Measurements from ENCODE around the gene VSX1. TPM values are rescaled to one million over a fixed set of nuclear protein-coding genes. Genes with fewer than 3 reads are reported as not detected.

Gene VSX1
- total RNA-seq, 1 donor from 2014 or later = not detected

DNA sequence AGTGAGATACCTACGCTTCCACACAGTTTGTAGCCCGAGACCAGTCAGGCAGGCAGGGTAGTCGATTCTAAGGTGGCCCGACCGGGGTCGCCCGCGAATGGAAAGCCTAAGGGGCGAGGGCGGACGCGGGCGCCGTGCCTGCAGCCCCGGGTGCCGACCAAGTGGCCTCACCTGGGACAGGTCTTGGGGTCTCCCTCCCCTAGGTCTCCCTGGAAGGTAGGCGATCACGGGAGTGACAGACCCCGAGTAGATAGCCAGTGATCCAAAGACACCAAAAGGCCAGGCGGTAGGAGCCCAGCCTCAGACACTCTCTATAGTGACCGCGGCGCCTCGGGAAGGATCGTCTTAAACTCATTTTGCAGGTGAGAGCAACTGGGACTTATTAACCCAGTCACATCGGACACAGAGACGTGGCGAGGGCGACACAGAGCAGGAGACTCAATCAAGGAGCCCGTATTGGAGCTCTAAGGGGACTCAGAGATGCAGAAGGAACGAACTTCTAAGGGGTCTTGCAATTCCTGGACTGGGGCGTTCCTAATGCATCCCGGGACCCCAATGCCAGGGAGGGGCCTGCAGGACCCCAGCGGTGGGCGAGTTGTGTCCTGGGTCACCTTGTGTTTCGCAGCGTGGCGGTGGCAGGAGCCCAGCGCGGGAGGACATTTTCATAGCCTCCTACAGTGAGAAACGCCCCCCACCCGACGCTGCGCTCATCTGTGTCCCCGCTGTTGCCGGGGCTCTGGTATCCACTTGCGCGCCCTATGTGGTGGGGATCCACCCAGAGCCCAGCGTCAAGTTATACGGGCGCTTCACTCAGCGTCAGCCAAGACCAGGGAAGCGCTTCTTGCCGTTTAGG is 2.1 kb upstream of the VSX1 start:
- no peak overlapping the region for H3K27ac Mint-ChIP-seq
- peak overlapping the region; percentile 23 for H3K4me3 Mint-ChIP-seq (ENCODE audit: low read depth)
- H3K27me3 Mint-ChIP-seq (ENCODE audit: low read depth) = peaks cover 69% of the 10 kb centered on the region
- no peaks in the 10 kb centered on the region for H3K9me3 Mint-ChIP-seq
- no peaks in the 10 kb centered on the region for H3K36me3 Mint-ChIP-seq (ENCODE audit: low read depth)
- no peak for DNase-seq (ENCODE audit: low spot score)
- peaks cover 6% of the 10 kb centered on the region for H3K4me1 Mint-ChIP-seq (ENCODE audit: low read depth)
- intact Hi-C loops (cut with micrococcal nuclease) = loop anchor here (1.0 kb wide), 1 partner anchor 95 kb away; no protein-coding TSS in a partner anchor

GRCh38 chr20:25083141-25083772 is 1.3 kb upstream of the VSX1 start:
- H3K4me1 Mint-ChIP-seq (ENCODE audit: low read depth) = peaks cover 6% of the 10 kb centered on the region
- peak overlapping the region; percentile 3 for H3K4me3 Mint-ChIP-seq (ENCODE audit: low read depth)
- peaks cover 76% of the 10 kb centered on the region for H3K27me3 Mint-ChIP-seq (ENCODE audit: low read depth)
- H3K36me3 Mint-ChIP-seq (ENCODE audit: low read depth) = no peaks in the 10 kb centered on the region
- no peak overlapping the region for H3K27ac Mint-ChIP-seq
- intact Hi-C loops (cut with micrococcal nuclease) = loop anchor here (1.0 kb wide), 1 partner anchor 96 kb away; no protein-coding TSS in a partner anchor
- H3K9me3 Mint-ChIP-seq = no peaks in the 10 kb centered on the region
- no peak for DNase-seq (ENCODE audit: low spot score)

GRCh38 chr20:25082498-25082873 is 545 bp upstream of the VSX1 start:
- no peak for DNase-seq (ENCODE audit: low spot score)
- Mint-ChIP-seq H3K27me3 (ENCODE audit: low read depth) (peaks cover 84% of the 10 kb centered on the region), H3K36me3 (ENCODE audit: low read depth) (no peaks in the 10 kb centered on the region), H3K27ac (no peak overlapping the region), H3K9me3 (no peaks in the 10 kb centered on the region), H3K4me1 (ENCODE audit: low read depth) (peaks cover 6% of the 10 kb centered on the region), H3K4me3 (ENCODE audit: low read depth) (no peak overlapping the region)
- intact Hi-C loops (cut with micrococcal nuclease) = no loop called here

GRCh38 chr20:25081065-25081729 is 744 bp downstream of the VSX1 start:
- Mint-ChIP-seq H3K9me3 (no peaks in the 10 kb centered on the region), H3K4me3 (ENCODE audit: low read depth) (no peak overlapping the region), H3K4me1 (ENCODE audit: low read depth) (peaks cover 10% of the 10 kb centered on the region), H3K27me3 (ENCODE audit: low read depth) (peaks cover 84% of the 10 kb centered on the region), H3K27ac (no peak overlapping the region), H3K36me3 (ENCODE audit: low read depth) (no peaks in the 10 kb centered on the region)
- intact Hi-C loops (cut with micrococcal nuclease) = no loop called here
- no peak for DNase-seq (ENCODE audit: low spot score)

- Mint-ChIP-seq H3K27me3 (ENCODE audit: low read depth) (peaks cover 85% of the 10 kb centered on the region), H3K9me3 (no peaks in the 10 kb centered on the region), H3K4me1 (ENCODE audit: low read depth) (peaks cover 10% of the 10 kb centered on the region), H3K4me3 (ENCODE audit: low read depth) (no peak overlapping the region), H3K36me3 (ENCODE audit: low read depth) (no peaks in the 10 kb centered on the region), H3K27ac (no peak overlapping the region)
- no peak for DNase-seq (ENCODE audit: low spot score)
- intact Hi-C loops (cut with micrococcal nuclease) = no loop called here
These were observed 2.8 kb downstream of the VSX1 start for GRCh38 chr20:25079171-25079570.

DNA sequence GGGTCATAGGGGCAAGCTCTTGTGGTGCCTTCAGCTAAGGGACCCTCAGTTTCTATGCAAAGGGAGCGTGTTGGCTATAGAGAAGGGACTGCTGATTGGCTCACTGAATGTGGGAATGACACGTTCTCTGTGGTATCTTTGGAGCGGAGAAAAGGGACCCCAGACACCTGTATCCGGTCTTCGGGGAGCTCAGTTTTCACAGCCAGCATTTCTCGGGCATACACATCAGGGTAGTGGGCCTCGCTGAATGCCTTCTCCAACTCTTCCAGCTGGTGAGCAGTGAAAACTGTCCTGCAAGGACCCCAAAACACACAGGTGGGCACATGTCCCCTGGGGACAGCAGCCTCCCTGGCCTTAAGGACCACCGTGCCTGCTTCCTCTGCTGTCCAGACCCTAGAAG is 3.3 kb downstream of the VSX1 start:
- H3K36me3 Mint-ChIP-seq (ENCODE audit: low read depth) = no peaks in the 10 kb centered on the region
- no peak overlapping the region for H3K27ac Mint-ChIP-seq
- no peak for DNase-seq (ENCODE audit: low spot score)
- peaks cover 9% of the 10 kb centered on the region for H3K4me1 Mint-ChIP-seq (ENCODE audit: low read depth)
- intact Hi-C loops (cut with micrococcal nuclease) = no loop called here
- H3K4me3 Mint-ChIP-seq (ENCODE audit: low read depth) = no peak overlapping the region
- H3K27me3 Mint-ChIP-seq (ENCODE audit: low read depth) = peaks cover 82% of the 10 kb centered on the region
- H3K9me3 Mint-ChIP-seq = no peaks in the 10 kb centered on the region

DNA sequence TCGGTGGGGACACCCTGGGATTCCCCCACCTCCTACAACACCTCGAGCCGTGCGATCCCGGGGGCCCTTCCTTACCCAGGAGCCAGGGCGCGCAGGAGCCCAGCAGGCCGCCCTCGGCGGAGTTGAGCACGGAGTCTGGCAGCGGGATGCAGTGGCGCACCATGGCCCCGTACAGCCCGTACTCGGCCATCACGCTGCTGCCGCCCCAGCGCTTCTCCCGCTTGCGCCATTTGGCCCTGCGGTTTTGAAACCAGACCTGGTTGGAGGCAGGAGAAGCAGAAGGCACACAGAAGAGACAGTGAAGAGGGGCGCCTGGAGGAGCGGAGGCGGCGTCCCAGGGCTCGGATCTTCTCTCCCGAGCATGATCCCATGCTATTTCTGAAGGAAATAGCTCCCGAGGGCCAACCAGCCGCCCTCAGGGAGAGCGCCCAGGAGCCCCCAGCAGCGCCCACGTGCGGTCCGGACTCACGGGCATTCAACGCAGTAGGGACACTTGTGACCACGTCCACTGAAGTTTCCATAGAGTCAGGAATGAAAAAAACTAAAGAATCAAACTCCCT is 4.3 kb downstream of the VSX1 start:
- Mint-ChIP-seq H3K27me3 (ENCODE audit: low read depth) (peaks cover 82% of the 10 kb centered on the region), H3K9me3 (no peaks in the 10 kb centered on the region), H3K27ac (no peak overlapping the region), H3K4me3 (ENCODE audit: low read depth) (peak overlapping the region; percentile 17), H3K36me3 (ENCODE audit: low read depth) (no peaks in the 10 kb centered on the region), H3K4me1 (ENCODE audit: low read depth) (peaks cover 6% of the 10 kb centered on the region)
- DNase-seq (ENCODE audit: low spot score) = no peak
- intact Hi-C loops (cut with micrococcal nuclease) = no loop called here

DNA sequence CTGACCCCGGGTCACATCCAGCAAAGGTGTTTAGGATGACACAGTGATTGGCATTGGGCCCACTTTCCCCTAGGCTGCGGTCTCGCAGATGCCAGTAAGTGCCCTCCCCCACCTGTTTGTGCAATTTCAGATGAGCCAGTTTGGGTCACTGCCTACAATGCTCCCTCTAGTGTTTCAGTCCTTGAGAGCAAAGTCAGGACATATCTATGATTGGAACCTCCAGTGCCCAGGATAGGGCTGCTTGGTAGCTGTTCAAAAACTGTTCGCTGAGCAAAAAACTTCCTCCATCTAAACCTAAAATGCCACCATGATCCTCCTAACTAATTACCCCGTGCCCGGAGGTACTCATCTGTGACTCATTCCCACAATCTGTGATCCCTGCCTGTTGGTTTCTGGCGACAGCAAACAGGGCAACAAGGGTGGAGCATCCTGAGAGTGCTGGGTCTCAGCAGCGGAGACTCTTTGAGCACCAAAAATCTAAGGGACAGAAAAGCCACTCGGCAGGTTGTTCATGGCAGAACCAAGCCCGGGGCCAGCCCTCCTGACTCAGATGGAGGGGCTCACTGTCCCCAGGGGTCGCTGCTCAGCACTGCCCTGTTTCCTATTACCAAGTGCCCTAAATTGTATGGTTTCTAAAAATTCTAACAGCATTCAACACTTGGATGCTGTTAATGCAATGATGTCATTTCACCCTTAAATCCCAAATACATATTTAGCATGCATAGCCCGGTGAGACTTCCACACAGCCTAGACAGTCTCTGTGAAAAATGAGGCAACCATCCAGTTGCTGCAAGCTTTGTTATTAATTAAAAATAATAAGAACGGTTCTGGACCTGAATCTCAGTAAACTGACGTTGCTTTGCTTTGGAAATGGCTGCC is 5.0 kb downstream of the VSX1 start:
- no peaks in the 10 kb centered on the region for H3K36me3 Mint-ChIP-seq (ENCODE audit: low read depth)
- no peak overlapping the region for H3K27ac Mint-ChIP-seq
- DNase-seq (ENCODE audit: low spot score) = no peak
- intact Hi-C loops (cut with micrococcal nuclease) = no loop called here
- peaks cover 81% of the 10 kb centered on the region for H3K27me3 Mint-ChIP-seq (ENCODE audit: low read depth)
- H3K9me3 Mint-ChIP-seq = no peaks in the 10 kb centered on the region
- H3K4me1 Mint-ChIP-seq (ENCODE audit: low read depth) = peaks cover 4% of the 10 kb centered on the region
- no peak overlapping the region for H3K4me3 Mint-ChIP-seq (ENCODE audit: low read depth)

GRCh38 chr20:25076201-25076600 is 5.7 kb downstream of the VSX1 start:
- peaks cover 83% of the 10 kb centered on the region for H3K27me3 Mint-ChIP-seq (ENCODE audit: low read depth)
- H3K36me3 Mint-ChIP-seq (ENCODE audit: low read depth) = no peaks in the 10 kb centered on the region
- DNase-seq (ENCODE audit: low spot score) = no peak
- no peak overlapping the region for H3K27ac Mint-ChIP-seq
- peaks cover 4% of the 10 kb centered on the region for H3K4me1 Mint-ChIP-seq (ENCODE audit: low read depth)
- intact Hi-C loops (cut with micrococcal nuclease) = no loop called here
- no peaks in the 10 kb centered on the region for H3K9me3 Mint-ChIP-seq
- H3K4me3 Mint-ChIP-seq (ENCODE audit: low read depth) = no peak overlapping the region

- Mint-ChIP-seq H3K36me3 (ENCODE audit: low read depth) (no peaks in the 10 kb centered on the region), H3K27ac (no peak overlapping the region), H3K4me3 (ENCODE audit: low read depth) (no peak overlapping the region), H3K4me1 (ENCODE audit: low read depth) (peaks cover 4% of the 10 kb centered on the region), H3K9me3 (no peaks in the 10 kb centered on the region), H3K27me3 (ENCODE audit: low read depth) (peaks cover 79% of the 10 kb centered on the region)
- DNase-seq (ENCODE audit: low spot score) = no peak
- intact Hi-C loops (cut with micrococcal nuclease) = no loop called here
These were observed 8.4 kb downstream of the VSX1 start for GRCh38 chr20:25073544-25073943.

DNA sequence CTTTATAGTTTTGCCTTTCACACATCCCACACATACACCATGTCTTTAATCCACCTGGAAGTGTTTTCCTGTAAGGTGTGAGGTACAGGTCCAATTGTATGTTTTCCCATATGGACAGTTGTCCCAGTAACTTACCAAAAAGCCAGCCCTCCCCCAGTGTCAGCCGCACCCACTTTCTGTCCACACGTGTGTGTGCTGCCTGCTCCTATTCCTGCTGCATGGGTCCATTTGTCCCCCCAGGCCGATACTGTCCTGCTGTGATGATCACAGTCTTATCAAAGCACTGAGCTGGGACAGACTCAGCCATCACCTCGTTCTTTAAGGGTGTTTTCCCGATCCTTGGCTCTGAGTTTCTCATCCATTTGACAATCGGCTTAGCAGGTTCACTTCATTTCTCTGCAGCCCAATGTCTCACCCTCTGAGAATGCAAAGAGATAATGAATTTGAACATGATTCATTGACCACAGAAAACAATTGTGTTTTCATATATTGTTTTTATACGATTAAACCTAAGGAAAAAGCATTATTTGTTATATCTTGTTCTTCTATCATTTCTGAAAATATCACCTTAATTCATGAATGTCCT is 9.6 kb downstream of the VSX1 start:
- H3K27me3 Mint-ChIP-seq (ENCODE audit: low read depth) = peaks cover 72% of the 10 kb centered on the region
- H3K27ac Mint-ChIP-seq = no peak overlapping the region
- no peak overlapping the region for H3K4me3 Mint-ChIP-seq (ENCODE audit: low read depth)
- no peaks in the 10 kb centered on the region for H3K9me3 Mint-ChIP-seq
- peaks cover 4% of the 10 kb centered on the region for H3K4me1 Mint-ChIP-seq (ENCODE audit: low read depth)
- intact Hi-C loops (cut with micrococcal nuclease) = no loop called here
- no peak for DNase-seq (ENCODE audit: low spot score)
- no peaks in the 10 kb centered on the region for H3K36me3 Mint-ChIP-seq (ENCODE audit: low read depth)

DNA sequence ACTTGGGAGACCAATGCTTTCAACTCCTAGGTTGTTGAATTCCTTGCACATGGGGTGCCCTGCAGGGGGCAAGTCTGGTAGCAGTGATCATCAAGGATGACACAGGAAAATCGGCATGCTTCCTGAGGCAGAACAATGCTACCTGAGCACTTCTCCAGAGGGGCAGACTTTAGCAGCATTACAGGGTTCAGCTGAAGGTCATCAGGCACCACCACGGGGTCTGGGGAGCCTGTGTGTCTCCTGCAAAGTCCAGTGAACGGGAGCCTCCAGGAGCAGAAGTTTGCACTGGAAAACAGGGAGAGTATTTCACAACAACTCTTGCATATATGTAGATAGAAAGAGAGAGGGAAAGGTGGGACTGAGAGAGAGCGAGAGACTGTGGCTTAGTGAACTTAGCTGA is 10.2 kb downstream of the VSX1 start:
- Mint-ChIP-seq H3K9me3 (no peaks in the 10 kb centered on the region), H3K27me3 (ENCODE audit: low read depth) (peaks cover 66% of the 10 kb centered on the region), H3K36me3 (ENCODE audit: low read depth) (no peaks in the 10 kb centered on the region), H3K4me1 (ENCODE audit: low read depth) (no peaks in the 10 kb centered on the region), H3K27ac (no peak overlapping the region), H3K4me3 (ENCODE audit: low read depth) (no peak overlapping the region)
- DNase-seq (ENCODE audit: low spot score) = no peak
- intact Hi-C loops (cut with micrococcal nuclease) = no loop called here
